Gastrocnemius medialis (tissue), 4 donors: ENCODE data around the gene MBNL2.

Experiments
- CTCF ChIP-seq, 5 experiments: fragments of 450-650 bp in 3 of 5; fragments of 200-600 bp in 2 of 5; sonication (generic) in 2 of 5; IDR thresholded peaks in 4 of 5; conservative IDR thresholded peaks in 1 of 5; 1 replicate in 4 of 5; 2 replicates in 1 of 5; pipeline ENCODE4 v1.5.1; 2016 to 2019; ENCODE audit warnings: antibody characterized with exemption in 5 of 5, mild to moderate bottlenecking in 3 of 5, moderate library complexity in 3 of 5
- POLR2A ChIP-seq, 2 donors: fragments of 450-650 bp; IDR thresholded peaks; one replicate each; pipeline ENCODE4 v1.6.1; 2017; ENCODE audit warnings: antibody characterized with exemption in 2 of 2, mild to moderate bottlenecking in 2 of 2, moderate library complexity in 2 of 2

- no peak for TF ChIP-seq POLR2A (IDR thresholded peaks at IDR 0.05)
- TF ChIP-seq CTCF (IDR thresholded peaks at IDR 0.05 in 4 of 5, conservative IDR thresholded peaks at IDR 0.05 in 1 of 5) = no peak
Measured at GRCh38 chr13:97289514-97290298, 67.6 kb downstream of the MBNL2 start.
